GM18511 (cell line): Measurements from ENCODE around the gene ZBED1.
A peak's percentile ranks its signal among the peaks of the same experiment; 100 is the strongest.
"Not testable (repeated sequence)": the region's sequence is repeated elsewhere in the genome, so short reads cannot be mapped to it uniquely, and the experiment has no call there.

Experiments used
- ATAC-seq: cut with Tn5 transposase; IDR thresholded peaks from one replicate; pipeline ENCODE4 v1.9.1; 2021; ENCODE audit warnings: mild to moderate bottlenecking, moderate library complexity; ENCODE audit not compliant: unreplicated experiment

The ZBED1 gene

GRCh38 chrX:2520539-2520938 is 19.8 kb upstream of the ZBED1 start:
- ATAC-seq = no peak

GRCh38 chrX:2519638-2520037 is 18.9 kb upstream of the ZBED1 start:
- ATAC-seq = not testable (repeated sequence)

DNA sequence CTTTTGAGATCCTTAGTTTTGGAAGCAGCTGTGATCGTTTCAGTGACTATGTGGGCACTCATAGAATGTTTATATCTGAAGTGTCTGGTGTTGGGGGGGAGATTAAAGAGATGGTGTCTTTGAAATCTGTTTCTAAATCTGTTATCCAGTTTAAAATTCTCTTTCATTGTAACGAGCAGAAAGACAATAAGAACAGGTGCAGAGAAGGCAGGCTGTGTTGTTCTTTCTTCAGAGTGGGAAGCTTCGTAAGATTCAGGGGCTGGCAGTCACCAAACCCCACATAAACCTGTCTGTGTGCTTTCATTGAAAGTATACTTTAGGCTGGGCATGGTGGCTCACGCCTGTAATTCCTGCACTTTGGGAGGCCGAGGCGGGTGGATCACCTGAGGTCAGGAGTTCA is 16.3 kb upstream of the ZBED1 start:
- ATAC-seq = peak; percentile 6

DNA sequence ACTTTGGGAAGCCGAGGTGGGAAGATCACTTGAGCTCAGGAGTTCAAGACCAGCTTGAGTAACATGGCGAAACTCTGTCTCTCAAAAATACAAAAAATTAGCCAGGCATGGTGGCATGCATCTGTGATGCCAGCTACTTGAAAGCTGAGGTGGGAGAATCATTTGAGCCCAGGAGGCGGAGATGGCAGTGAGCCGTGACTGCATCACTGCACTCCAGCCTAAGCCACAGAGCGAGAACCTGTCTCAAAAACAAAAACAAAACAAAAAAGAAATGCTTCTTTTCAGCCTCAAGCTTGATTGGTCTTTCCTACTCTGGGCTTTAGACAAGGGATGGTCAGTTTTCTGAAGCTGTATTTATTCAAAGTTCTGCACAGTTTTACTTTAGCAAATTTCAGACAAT is 15.8 kb upstream of the ZBED1 start:
- peak; percentile 64 for ATAC-seq

- no peak for ATAC-seq
Observed at GRCh38 chrX:2514131-2514530, 13.4 kb upstream of the ZBED1 start.

GRCh38 chrX:2513121-2513664 is 12.4 kb upstream of the ZBED1 start:
- ATAC-seq = no peak

DNA sequence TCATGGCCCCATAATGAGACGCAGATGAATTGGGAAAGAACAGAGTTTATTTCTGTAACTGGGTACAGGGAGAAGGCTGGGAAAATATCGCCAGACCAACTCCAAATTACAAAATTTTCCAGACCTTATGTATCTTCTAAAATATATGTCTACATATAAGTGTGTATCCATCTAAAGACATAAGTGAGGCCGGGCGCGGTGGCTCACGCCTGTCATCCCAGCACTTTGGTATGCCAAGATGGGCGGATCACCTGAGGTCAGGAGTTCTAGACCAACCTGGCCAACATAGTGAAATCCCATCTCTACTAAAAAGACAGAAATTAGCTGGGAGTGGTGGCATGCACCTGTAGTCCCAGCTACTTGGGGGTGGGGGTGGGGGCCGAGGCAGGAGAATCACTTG is 11.7 kb upstream of the ZBED1 start:
- ATAC-seq = no peak

DNA sequence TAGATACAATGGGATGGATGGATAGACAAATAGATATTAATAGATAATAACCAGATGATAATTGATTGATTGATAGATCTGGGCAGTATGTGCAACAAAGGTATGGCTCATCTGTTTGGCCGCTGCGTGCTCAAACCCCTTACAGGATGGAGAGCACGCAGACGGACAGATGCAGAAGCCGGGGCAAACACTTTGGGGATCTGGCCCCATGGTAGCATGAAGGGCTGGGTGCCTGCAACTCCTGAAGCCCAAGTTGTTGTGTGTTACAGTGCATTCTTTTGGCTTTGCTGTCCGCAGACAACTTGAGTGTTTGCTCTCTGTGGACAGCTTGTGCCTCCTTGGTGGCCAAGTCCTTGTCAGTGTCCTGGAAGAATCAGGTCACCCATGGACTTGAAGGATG is 10.6 kb upstream of the ZBED1 start:
- no peak for ATAC-seq

GRCh38 chrX:2508648-2509335 is 8.0 kb upstream of the ZBED1 start:
- no peak for ATAC-seq

DNA sequence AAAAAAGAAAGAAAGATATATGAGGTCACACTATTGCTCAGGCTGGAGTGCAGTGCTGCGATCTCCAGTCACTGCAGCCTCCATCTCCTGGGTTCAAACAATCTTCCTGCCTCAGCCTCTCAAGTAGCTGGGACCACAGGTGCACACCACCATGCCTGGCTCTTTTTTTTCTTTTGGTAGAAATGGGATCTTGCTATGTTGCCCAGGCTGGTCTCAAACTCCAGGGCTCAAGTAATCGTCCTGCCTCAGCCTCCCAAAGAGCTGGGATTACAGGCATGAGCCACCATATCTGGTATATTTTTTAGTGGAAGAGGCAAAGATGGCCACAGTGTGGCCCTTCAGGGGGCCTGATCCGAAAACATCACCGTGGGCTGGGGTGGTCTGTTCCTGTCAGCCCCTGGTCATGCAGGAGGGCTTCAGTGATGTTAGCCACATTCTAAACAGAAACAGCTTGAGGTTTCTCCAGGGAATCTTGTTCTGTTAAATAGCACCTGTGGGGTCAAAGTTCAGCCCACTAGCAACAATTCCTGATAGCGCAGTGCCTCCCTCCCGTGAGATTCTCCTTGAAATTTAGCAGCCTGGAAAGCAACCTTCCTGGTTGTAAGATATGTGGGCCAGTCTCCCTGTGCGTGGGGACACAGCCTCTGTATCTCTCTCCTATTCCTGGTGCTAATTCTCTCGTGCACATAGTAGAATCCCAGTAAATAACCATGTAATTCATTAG is 7.3 kb upstream of the ZBED1 start:
- no peak for ATAC-seq

DNA sequence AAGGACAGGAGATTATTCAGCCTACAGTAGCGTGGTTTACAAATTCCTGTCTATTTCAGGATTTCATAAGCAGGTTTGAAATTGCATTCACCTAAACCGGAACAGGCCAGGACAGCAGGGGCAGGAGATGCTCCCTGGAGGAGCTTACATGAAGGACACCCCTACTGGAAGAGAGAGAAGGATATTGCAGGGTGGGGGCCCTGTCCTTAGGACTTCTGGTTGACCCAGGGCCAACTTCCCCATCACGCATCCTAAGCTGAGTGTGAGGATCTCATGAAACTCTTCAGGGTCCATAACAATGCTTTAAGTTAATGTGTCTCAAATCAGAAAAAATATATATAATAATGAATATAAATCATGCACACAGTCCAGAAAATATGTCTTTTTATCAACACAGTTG is 6.4 kb upstream of the ZBED1 start:
- ATAC-seq = no peak

DNA sequence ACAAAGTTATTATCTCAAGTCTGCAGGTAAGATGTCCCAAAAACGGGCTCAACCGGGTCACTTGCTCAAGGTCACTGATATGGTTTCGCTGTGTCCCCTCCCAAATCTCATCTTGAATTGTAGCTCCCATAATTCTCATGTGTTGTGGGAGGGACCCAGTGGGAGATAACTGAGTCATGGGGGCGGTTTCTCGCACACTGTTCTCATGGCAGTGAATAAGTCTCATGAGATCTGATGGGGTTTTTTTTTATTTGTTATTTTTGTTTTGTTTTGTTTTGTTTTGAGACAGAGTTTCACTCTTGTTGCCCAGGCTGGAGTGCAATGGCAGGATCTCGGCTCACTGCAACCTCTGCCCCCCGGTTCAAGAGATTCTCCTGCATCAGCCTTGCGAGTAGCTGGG is 4.6 kb upstream of the ZBED1 start:
- not testable (repeated sequence) for ATAC-seq

DNA sequence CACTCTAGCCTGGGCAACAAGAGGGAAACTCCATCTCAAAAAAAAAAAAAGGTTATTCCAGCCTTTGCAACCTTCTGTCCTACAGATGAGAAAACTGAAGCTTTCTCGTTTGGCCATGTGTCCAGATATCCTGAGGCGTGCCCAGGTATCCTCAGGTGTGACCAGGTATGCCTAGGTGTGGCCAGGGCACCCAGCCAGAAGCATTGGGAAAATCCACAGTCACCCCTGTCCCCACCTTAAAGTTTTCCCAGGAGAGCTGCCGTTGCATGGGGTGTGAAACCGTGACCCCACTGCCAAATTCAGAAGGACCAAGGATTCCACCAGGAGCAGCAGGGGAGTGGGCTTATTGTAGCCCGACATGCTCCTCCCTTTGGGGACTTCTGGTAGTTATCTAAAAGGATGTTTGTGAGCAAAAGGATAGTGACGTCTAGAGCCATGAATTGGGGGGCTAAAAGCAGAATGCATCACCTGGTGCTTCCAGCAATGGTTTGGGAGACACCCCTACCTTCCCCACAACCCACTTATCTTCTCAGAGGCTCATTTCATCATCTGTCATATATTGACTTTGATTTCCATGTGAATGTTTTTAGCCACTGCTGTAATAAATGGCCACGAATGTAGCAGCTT is 4.0 kb upstream of the ZBED1 start:
- ATAC-seq = no peak

DNA sequence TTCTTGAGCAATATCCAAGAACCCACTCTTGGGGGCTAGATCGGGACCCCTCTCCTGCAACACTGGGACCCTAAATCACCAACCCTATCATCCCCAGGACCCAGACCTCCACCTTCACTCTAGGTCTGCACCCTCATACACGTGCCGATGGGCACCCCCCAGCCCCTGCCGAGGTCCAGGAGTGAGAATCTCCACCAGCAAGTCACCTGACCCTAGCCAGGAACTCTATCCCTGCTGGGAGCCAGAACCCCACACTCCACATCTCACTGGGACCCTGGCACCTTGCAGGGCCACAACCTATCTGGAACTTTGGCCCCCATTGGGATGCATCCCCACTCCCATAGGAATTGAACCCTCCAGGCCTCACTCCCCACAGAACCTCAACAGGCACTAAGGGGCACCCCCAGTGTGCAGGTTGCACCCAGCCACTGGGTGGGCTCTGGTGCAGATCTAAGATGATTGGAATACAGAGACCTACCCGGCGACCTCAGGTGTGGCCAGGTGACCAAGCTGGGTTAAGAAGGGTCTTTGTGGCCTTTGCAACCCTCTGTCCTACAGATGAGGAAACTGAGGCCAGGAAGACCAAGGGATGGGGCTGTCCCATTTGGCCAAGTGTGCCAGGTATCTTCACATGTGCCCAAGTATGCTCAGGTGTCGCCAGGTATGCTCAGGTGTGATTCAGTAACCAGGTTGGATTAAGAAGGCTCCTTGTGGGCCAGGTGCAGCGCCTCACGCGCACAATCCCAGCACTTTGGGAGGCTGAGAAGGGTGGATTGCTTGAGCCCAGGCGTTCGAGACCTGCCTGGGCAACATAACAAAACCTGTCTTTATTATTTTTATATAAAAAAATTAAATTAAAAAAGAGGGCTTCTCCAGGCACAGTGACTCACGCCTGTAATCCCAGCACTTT is 3.1 kb upstream of the ZBED1 start:
- no peak for ATAC-seq

DNA sequence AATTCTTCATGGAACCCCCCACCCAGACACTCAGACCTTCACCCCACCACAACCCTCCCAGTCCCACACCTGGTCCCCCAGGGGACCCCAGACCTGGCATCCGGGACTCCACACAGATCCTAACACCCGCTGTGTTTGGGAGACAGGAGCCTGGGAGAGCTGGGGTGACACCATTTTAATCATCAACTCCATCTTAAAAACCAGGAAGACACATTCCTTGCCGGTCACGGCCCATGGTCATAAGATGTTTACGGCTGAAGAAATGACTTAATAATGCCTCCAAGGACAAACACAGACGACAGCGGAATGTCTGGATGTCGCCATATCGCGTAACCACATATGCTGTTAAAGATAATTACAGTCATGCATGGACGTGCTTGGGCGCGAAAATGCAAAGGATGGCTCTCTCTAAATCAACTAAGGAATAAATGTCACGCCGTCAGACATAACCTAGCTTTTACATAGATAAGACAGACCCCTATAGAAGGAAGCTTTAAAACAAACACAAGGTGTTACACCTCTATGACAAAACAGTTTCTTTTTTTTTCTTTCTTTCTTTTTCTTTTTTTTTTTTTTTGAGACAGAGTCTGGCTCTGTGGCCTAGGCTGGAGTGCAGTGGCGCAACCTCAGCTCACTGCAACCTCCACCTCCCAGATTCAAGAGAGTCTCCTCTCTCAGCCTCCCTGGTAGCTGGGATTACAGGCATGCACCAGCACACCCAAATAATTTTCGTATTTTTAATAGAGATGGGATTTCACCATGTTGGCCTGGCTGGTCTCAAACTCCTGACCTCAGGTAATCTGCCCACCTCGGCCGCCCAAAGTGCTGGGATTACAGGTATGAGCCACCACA is 2.1 kb upstream of the ZBED1 start:
- ATAC-seq = no peak

GRCh38 chrX:2502120-2502667 is 1.4 kb upstream of the ZBED1 start:
- no peak for ATAC-seq

DNA sequence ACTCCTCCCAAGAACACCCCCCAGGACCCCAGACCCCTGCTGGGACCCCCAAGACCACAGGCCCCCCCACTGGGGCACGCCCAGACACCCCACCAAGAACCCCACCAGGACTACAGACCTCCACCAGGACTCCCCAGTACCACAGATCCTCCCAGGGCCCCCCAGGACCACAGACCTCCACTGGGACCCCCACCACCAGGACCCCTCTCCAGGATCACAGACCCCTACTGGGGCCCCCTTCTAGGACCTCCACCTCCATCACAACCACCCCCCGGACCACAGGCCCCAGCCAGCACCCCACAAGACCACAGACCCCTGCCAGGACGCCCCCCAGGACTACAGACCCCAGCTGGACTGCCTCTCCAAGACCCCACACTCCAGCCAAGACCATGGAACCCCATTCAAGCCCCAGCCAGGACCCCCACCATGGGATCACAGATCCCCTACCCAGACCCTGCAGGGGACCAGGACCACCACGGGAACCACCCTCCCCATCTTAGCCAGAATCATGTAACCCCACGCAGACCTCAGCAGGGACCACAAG is 855 bp upstream of the ZBED1 start:
- ATAC-seq = no peak

DNA sequence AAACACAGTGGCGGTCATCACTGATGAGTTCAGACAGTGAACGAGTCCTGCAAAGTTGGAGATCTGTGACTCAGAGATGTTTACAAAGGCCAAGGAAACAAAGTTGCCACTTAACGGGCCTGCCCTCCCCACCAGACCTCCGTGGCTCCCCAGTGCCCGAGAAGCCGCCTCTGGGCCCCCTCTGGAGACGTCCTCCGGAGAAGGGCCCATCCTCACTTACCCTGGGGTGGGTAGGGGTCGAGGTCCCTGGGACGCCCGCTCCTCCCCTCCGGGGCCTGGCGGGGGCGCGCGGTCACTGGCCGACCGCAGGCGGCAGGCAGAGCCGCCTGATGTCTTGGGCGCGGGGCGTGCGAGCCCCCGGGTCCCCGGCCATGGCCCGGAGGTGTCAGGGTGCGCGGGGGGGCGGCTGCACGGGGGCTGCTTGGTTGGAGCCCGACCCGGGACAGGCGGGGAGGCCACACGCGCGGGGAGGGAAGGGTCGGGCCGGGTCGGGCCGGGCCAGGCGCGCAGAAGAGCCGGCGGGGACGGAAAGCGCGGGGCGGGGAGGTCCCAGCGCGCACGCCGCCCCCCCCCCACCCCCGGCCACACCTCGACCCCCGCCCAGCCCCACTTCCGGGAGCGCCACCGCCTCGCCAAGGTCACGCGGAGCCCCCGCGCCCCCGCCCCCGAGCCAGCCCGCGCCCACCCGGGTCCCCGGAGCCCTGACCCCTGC is 529 bp downstream of the ZBED1 start:
- peak; percentile 61 for ATAC-seq

DNA sequence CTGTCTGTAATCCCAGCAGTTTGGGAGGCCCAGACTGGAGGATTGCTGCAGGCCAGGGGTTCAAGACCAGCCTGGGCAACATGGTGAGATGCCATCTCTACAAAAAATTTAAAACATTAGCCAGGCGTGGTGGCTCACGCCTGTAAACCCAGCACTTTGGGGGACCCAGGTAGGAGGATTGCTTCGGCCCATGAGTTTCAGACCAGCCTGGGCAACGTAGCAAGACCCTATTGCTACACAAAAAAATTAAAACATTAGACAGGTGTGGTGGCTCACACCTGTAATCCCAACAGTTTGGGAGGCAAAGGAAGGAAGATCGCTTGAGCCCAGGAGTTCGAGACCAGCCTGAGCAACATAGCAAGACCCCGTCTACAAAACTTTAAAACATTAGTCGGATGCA is 1.3 kb downstream of the ZBED1 start:
- ATAC-seq = no peak
